Kidney (tissue), 14 donors: ENCODE measurements around the gene ST6GALNAC4. TPM values are rescaled to one million over a fixed set of nuclear protein-coding genes. Genes with fewer than 3 reads are reported as not detected.
"Not testable (repeated sequence)": the region's sequence is repeated elsewhere in the genome, so short reads cannot be mapped to it uniquely, and the experiment has no call there.

ENCODE experiments used
- DNase-seq, 5 donors: peaks; one replicate each; pipeline ENCODE4 v3.0.0-alpha.2; 2013 to 2020
- FAIRE-seq: peaks from 2 replicates; lab custom pipeline; 2012; peaks lifted over from hg19 to GRCh38; lab: Jason Lieb, UNC
- H3K27ac ChIP-seq, 2 donors: one replicate each; pipeline ENCODE4 v1.7.0; 2013; ENCODE audit warnings: low read depth in 2 of 2, low read length in 2 of 2, inconsistent platforms in 1 of 2
- H3K27me3 ChIP-seq: one replicate; pipeline ENCODE4 v1.7.1; 2013; ENCODE audit warnings: low read length, inconsistent platforms; ENCODE audit not compliant: control insufficient read depth, insufficient read depth
- H3K36me3 ChIP-seq, 3 donors: one replicate each; pipeline versions ENCODE4 v1.7.0 to v1.7.1; 2013; ENCODE audit warnings: low read length in 3 of 3, control low read depth in 1 of 3, inconsistent platforms in 1 of 3; ENCODE audit not compliant: insufficient read depth in 3 of 3, control insufficient read depth in 2 of 3
- H3K4me1 ChIP-seq, 3 donors: one replicate each; pipeline versions ENCODE4 v1.7.0 to v1.7.1; 2013; ENCODE audit warnings: low read length in 3 of 3, inconsistent platforms in 1 of 3, low read depth in 1 of 3; ENCODE audit not compliant: control insufficient read depth in 2 of 3, insufficient read depth in 2 of 3
- H3K4me3 ChIP-seq, 3 donors: one replicate each; pipeline versions ENCODE4 v1.7.0 to v1.8.1; 2013; ENCODE audit warnings: low read length in 3 of 3, control low read depth in 1 of 3, inconsistent platforms in 1 of 3
- H3K9ac ChIP-seq, 3 donors: one replicate each; pipeline versions ENCODE4 v1.7.0 to v1.7.1; 2013; ENCODE audit warnings: low read length in 3 of 3, control low read depth in 1 of 3, inconsistent platforms in 1 of 3
- H3K9me3 ChIP-seq, 3 donors: one replicate each; pipeline versions ENCODE4 v1.7.0 to v1.7.1; 2013; ENCODE audit warnings: low read length in 3 of 3, control low read depth in 1 of 3, inconsistent platforms in 1 of 3; ENCODE audit not compliant: control insufficient read depth in 2 of 3, insufficient read depth in 1 of 3
- CTCF ChIP-seq: IDR thresholded peaks from 3 replicates; pipeline ENCODE4 v1.5.1; 2012; ENCODE audit warnings: mild to moderate bottlenecking, moderate library complexity, borderline replicate concordance; ENCODE audit not compliant: insufficient read depth; ENCODE audit errors: extremely low read depth
- intact Hi-C: fragments of 100-400 bp; cut with DNase I; formaldehyde crosslinking; loops from one replicate; pipeline ENCODE4 v1.11.1; 2022
- polyA plus RNA-seq: library from polyadenylated mRNA; stranded (reverse); fragments of 350-450 nt; fragmentation: Illumina TruSeq; extraction: RNeasy Lipid Tissue Mini Kit (QIAGEN cat#74804); gene quantifications from one replicate; pipeline ENCODE4 v1.2.3, GENCODE V29; 2014; ENCODE audit warnings: low read depth, low replicate concordance; ENCODE audit not compliant: insufficient read depth
- total RNA-seq: library from RNA; stranded (reverse); fragmentation: NEBNext Ultra II Directional; extraction: Animal tissue kit (Norgen Biotek cat#: 25700); gene quantifications from one replicate; pipeline ENCODE4 v1.2.1, GENCODE V29; 2021
- donor health status: control.
- donor health status: control.
- donor health status: control.
- donor health status: control.
- donor health status: control.
- donor health status: DM: yes; HTN: yes; CAD: no.
- donor health status: Normal renal cell carcinoma (clear cell type).

The ST6GALNAC4 gene
- total and polyA plus RNA-seq, 2 donors from 2014 or later, result 31.4 to 31.6 TPM

GRCh38 chr9:127884976-127885490 is 31.8 kb downstream of the ST6GALNAC4 start:
- DNase-seq (no peak), FAIRE-seq (no peak)
- intact Hi-C loops, result no loop called here
- no peak for TF ChIP-seq CTCF
- Histone ChIP-seq H3K27ac (no peak overlapping the region), H3K36me3 (peaks cover 3 to 12% (median 11%) of the 10 kb centered on the region in 3 donors), H3K4me3 (no peak overlapping the region), H3K4me1 (no peaks in the 10 kb centered on the region), H3K27me3 (no peaks in the 10 kb centered on the region), H3K9ac (no peak overlapping the region), H3K9me3 (no peaks in the 10 kb centered on the region)

GRCh38 chr9:127884427-127884911 is 32.4 kb downstream of the ST6GALNAC4 start:
- no peak for TF ChIP-seq CTCF
- no peaks in the 10 kb centered on the region for H3K9me3 ChIP-seq
- no peaks in the 10 kb centered on the region for H3K27me3 ChIP-seq
- no peak overlapping the region for H3K27ac ChIP-seq
- DNase-seq, result no peak
- peaks cover 3 to 11% (median 8%) of the 10 kb centered on the region in 3 donors for H3K36me3 ChIP-seq
- H3K9ac ChIP-seq, result no peak overlapping the region
- no peak overlapping the region for H3K4me3 ChIP-seq
- no peak for FAIRE-seq
- intact Hi-C loops, result no loop called here
- no peaks in the 10 kb centered on the region for H3K4me1 ChIP-seq

- Histone ChIP-seq H3K27ac (no peak overlapping the region), H3K4me1 (no peaks in the 10 kb centered on the region), H3K9me3 (no peaks in the 10 kb centered on the region), H3K4me3 (no peak overlapping the region), H3K36me3 (peaks cover 3 to 11% (median 8%) of the 10 kb centered on the region in 3 donors), H3K27me3 (no peaks in the 10 kb centered on the region), H3K9ac (no peak overlapping the region)
- no peak for TF ChIP-seq CTCF
- intact Hi-C loops, result no loop called here
- DNase-seq (peak in 1 of 5 donors; percentile 44), FAIRE-seq (no peak)
These were observed 32.9 kb downstream of the ST6GALNAC4 start for GRCh38 chr9:127883959-127884358.

GRCh38 chr9:127881715-127882114 is 35.1 kb downstream of the ST6GALNAC4 start:
- H3K27ac ChIP-seq, H3K27me3 ChIP-seq, H3K9ac ChIP-seq, intact Hi-C loops, H3K36me3 ChIP-seq, H3K4me3 ChIP-seq, FAIRE-seq, H3K9me3 ChIP-seq: not testable (repeated sequence)
- peak in 1 of 5 donors; percentile 18 for DNase-seq
- peaks cover 0 to 12% (median 8%) of the 10 kb centered on the region in 3 donors for H3K4me1 ChIP-seq
